HepG2 (cell line): ENCODE results near the gene CNNM4. TPM values are rescaled to one million over a fixed set of nuclear protein-coding genes. Genes with fewer than 3 reads are reported as not detected.
A peak's percentile ranks its signal among the peaks of the same experiment; 100 is the strongest.

Source experiments
- CC2D1A ChIP-seq: sonication (generic); formaldehyde crosslinking; IDR thresholded peaks from 2 replicates; pipeline ENCODE4 v1.8.1; 2023; ENCODE audit warnings: mild to moderate bottlenecking, missing genetic modification reagents
- CHD2 ChIP-seq: IDR thresholded peaks from 2 replicates; pipeline ENCODE4 v1.6.1; 2011; ENCODE audit warnings: low read depth, low read length, improper control_type of control experiment
- GABPB1 ChIP-seq: IDR thresholded peaks from 2 replicates; pipeline ENCODE4 v1.6.1; 2016; ENCODE audit warnings: mild to moderate bottlenecking, missing genetic modification reagents, moderate library complexity, missing compliant biosample characterization
- KLF15 ChIP-seq: sonication (generic); formaldehyde crosslinking; IDR thresholded peaks from 2 replicates; pipeline ENCODE4 v1.8.1; 2023; ENCODE audit warnings: borderline replicate concordance, mild to moderate bottlenecking, inconsistent platforms, missing genetic modification reagents, mixed read lengths
- MATR3 ChIP-seq: sonication (generic); formaldehyde crosslinking; IDR thresholded peaks from 2 replicates; pipeline ENCODE4 v1.4.0; 2020; ENCODE audit warnings: missing genetic modification reagents
- MAZ ChIP-seq, 2 experiments: sonication (generic) in 1 of 2; formaldehyde crosslinking in 1 of 2; IDR thresholded peaks; 2 replicates each; pipeline versions ENCODE4 v1.5.0 to v1.6.1; 2012 to 2020; ENCODE audit warnings: low read depth in 2 of 2, mild to moderate bottlenecking in 2 of 2, borderline replicate concordance in 1 of 2, improper control_type of control experiment in 1 of 2, low read length in 1 of 2, missing genetic modification reagents in 1 of 2, moderate library complexity in 1 of 2
- MED1 ChIP-seq: sonication (generic); formaldehyde crosslinking; IDR thresholded peaks from 2 replicates; pipeline ENCODE4 v1.4.0; 2020; ENCODE audit warnings: missing genetic modification reagents
- SRSF1 ChIP-seq: fragments of 200-400 bp; formaldehyde crosslinking; optimal IDR thresholded peaks from 2 replicates; pipeline ENCODE3; 2017; ENCODE audit warnings: mild to moderate bottlenecking, low read depth, low read length, moderate library complexity
- U2AF2 ChIP-seq: fragments of 200-400 bp; formaldehyde crosslinking; IDR thresholded peaks from 2 replicates; pipeline ENCODE4 v1.6.1; 2017; ENCODE audit warnings: low read depth, mild to moderate bottlenecking, low read length
- ZNF136 ChIP-seq: sonication (generic); formaldehyde crosslinking; IDR thresholded peaks from 2 replicates; pipeline ENCODE4 v1.8.1; 2022; ENCODE audit warnings: low read depth, mild to moderate bottlenecking, moderate library complexity, missing genetic modification reagents
- ZNF142 ChIP-seq: sonication (generic); formaldehyde crosslinking; IDR thresholded peaks from 2 replicates; pipeline ENCODE4 v1.4.0; 2020; ENCODE audit warnings: missing genetic modification reagents
- ZNF17 ChIP-seq: sonication (generic); formaldehyde crosslinking; IDR thresholded peaks from 2 replicates; pipeline ENCODE4 v1.5.0; 2020; ENCODE audit warnings: mild to moderate bottlenecking, missing genetic modification reagents
- ZNF609 ChIP-seq: sonication (generic); formaldehyde crosslinking; IDR thresholded peaks from 2 replicates; pipeline ENCODE4 v1.4.0; 2020; ENCODE audit warnings: mild to moderate bottlenecking, missing genetic modification reagents, borderline replicate concordance
- ZNF75D ChIP-seq: sonication (generic); formaldehyde crosslinking; IDR thresholded peaks from 2 replicates; pipeline ENCODE4 v1.8.1; 2023; ENCODE audit warnings: missing genetic modification reagents, mild to moderate bottlenecking, borderline replicate concordance
- polyA plus RNA-seq, 8 experiments: library from polyadenylated mRNA; depleted of rRNA in 3 of 8; stranded (reverse) in 7 of 8; unstranded in 1 of 8; fragments of >200 nt; fragmentation: Illumina TruSeq in 4 of 8; extraction: Trizol in 4 of 8; gene quantifications; 2 replicates each; pipeline versions ENCODE4 v1.2.1 to v1.2.3, GENCODE V29; 2011 to 2016; ENCODE audit warnings: low read depth in 4 of 8, missing spikeins in 1 of 8, mixed read lengths in 1 of 8; ENCODE audit not compliant: insufficient read depth in 1 of 8
- total RNA-seq, 5 experiments: library from RNA; depleted of rRNA; stranded (reverse); fragments of >200 nt; fragmentation: Illumina TruSeq; extraction: Trizol; gene quantifications; 2 replicates each; pipeline ENCODE4 v1.2.3, GENCODE V29; 2016; ENCODE audit warnings: low read depth in 1 of 5

Gene CNNM4
- total and polyA plus RNA-seq, 2 of the 13 experiments (the other 11 are each of a cell fraction or from before 2014, with no cell fraction given), result 5.9 to 8.4 TPM

DNA sequence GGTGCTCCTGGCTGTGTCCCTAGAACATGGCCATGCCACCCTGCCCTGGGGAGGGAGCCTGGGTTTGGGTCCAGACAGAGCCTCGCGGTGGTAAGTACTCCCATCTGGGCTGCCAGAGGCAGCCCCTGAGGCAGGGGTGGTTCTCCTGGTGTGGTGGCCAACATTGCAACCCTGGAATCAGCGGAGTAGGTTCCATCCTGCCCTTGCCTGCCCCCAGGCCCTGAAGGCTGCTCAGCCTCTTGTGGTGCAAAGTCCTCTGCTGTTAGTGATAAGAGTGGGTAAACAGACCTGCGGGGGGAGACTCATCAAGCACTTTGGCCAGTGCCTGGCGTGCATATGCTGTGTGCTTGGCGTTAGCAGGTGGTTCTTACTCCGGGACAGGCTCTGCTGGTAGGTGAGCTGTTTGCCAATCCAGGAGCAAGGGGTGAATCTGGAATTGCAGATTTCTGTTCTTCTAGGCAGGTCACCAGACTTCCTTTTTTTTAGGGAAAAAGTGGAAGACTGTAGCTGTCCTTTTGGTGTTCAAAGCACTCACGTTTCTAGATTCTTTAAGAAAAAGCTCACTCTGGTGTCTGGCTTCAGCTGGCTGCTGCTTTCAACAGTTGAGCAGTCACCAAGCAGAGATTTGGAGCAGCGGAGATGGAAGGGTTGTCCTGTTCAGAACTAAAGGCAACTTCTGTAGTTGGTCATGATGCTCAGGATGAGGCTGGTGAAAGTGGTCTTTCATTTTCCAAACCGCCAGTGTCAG lies 58.6 kb downstream of the CNNM4 start (continued):
- TF ChIP-seq ZNF142 (peak; percentile 80; the same call in 1 of the 2 replicates), ZNF609 (CRISPR knock-in tag) (peak; percentile 95), GABPB1 (CRISPR knock-in tag) (peak; percentile 52), CC2D1A (CRISPR knock-in tag) (0 out of 2 replicates have a peak, but pooled peaks have one; percentile 43), MATR3 (no peak), ZNF17 (CRISPR knock-in tag) (no peak), CHD2 (no peak), U2AF2 (0 out of 2 replicates have a peak, but pooled peaks have one; percentile 27), KLF15 (CRISPR knock-in tag) (no peak), ZNF136 (CRISPR knock-in tag) (0 out of 2 replicates have a peak, but pooled peaks have one; percentile 64), MED1 (peak; percentile 97), ZNF75D (CRISPR knock-in tag) (no peak), MAZ (IDR thresholded peaks at IDR 0.05; ENCODE audit: borderline replicate concordance, low read depth, low read length) (peak; percentile 77; the same call in 1 of the 2 replicates), MAZ (CRISPR knock-in tag; IDR thresholded peaks at IDR 0.05; ENCODE audit: low read depth) (peak; percentile 93), SRSF1 (no peak)
